ENCODE results near the gene SLC17A8.
"Not testable (repeated sequence)": the region's sequence is repeated elsewhere in the genome, so short reads cannot be mapped to it uniquely, and the experiment has no call there.

- TF ChIP-seq, protein P1, sequence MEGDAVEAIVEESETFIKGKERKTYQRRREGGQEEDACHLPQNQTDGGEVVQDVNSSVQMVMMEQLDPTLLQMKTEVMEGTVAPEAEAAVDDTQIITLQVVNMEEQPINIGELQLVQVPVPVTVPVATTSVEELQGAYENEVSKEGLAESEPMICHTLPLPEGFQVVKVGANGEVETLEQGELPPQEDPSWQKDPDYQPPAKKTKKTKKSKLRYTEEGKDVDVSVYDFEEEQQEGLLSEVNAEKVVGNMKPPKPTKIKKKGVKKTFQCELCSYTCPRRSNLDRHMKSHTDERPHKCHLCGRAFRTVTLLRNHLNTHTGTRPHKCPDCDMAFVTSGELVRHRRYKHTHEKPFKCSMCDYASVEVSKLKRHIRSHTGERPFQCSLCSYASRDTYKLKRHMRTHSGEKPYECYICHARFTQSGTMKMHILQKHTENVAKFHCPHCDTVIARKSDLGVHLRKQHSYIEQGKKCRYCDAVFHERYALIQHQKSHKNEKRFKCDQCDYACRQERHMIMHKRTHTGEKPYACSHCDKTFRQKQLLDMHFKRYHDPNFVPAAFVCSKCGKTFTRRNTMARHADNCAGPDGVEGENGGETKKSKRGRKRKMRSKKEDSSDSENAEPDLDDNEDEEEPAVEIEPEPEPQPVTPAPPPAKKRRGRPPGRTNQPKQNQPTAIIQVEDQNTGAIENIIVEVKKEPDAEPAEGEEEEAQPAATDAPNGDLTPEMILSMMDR (IDR thresholded peaks at IDR 0.05): not testable (repeated sequence)
- TF ChIP-seq POLR2A (IDR thresholded peaks at IDR 0.05): not testable (repeated sequence)
These were observed 14.0 kb upstream of the SLC17A8 start for GRCh38 chr12:100342897-100343296.
